ENCODE data around the gene RANBP1. TPM values are rescaled to one million over a fixed set of nuclear protein-coding genes. Genes with fewer than 3 reads are reported as not detected.
A peak's percentile ranks its signal among the peaks of the same experiment; 100 is the strongest.

The RANBP1 gene
- total and polyA plus RNA-seq, 5 donors from 2014 or later = 67.2 to 93.9 (median 87.9) TPM

GRCh38 chr22:20085651-20086050, 30.3 kb upstream of the RANBP1 start:
- Histone ChIP-seq H3K27me3 (ENCODE audit: control insufficient read depth, insufficient read depth, low read length) (no peaks in the 10 kb centered on the region), H3K36me3 (ENCODE audit: control insufficient read depth, insufficient read depth, low read length) (peaks cover 52% of the 10 kb centered on the region), H3K9me3 (ENCODE audit: control insufficient read depth in 2 of 2, low read length in 2 of 2) (no peaks in the 10 kb centered on the region), H3K4me3 (ENCODE audit: low read depth, low read length) (no peak overlapping the region), H3K27ac (ENCODE audit: insufficient read depth, low read length, poor library complexity, severe bottlenecking) (no peak overlapping the region), H3K4me1 (ENCODE audit: control insufficient read depth, insufficient read depth, low read length, poor library complexity, severe bottlenecking) (peaks cover 47% of the 10 kb centered on the region)
- H3K36me3 Mint-ChIP-seq = peaks cover 42% of the 10 kb centered on the region
- no peaks in the 10 kb centered on the region for H3K27me3 Mint-ChIP-seq
- DNase-seq = no peak
- H3K27ac Mint-ChIP-seq = no peak overlapping the region
- peak overlapping the region in 1 of 4 donors; percentile 58 for H3K4me3 Mint-ChIP-seq
- peaks cover 0 to 1% (median 0%) of the 10 kb centered on the region in 7 donors for H3K9me3 Mint-ChIP-seq
- ATAC-seq (ENCODE audit: low read depth in 2 of 2) = no peak
- H3K4me1 Mint-ChIP-seq = peaks cover 8 to 77% (median 49%) of the 10 kb centered on the region in 4 donors

DNA sequence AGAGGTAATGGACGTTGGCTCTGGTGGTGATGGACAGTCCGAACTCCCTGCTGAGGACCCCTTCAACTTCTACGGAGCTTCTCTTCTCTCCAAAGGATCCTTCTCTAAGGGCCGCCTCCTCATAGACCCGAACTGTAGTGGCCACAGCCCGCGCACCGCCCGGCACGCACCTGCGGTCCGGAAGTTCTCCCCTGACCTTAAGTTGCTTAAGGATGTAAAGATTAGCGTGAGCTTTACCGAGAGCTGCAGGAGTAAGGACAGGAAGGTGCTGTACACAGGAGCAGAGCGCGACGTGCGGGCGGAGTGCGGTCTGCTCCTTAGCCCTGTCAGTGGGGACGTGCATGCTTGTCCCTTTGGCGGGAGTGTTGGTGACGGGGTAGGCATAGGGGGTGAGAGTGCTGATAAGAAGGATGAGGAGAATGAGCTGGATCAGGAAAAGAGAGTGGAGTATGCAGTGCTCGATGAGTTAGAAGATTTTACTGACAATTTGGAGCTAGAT, 29.8 kb upstream of the RANBP1 start:
- Mint-ChIP-seq H3K36me3 (peaks cover 47% of the 10 kb centered on the region), H3K27ac (peak overlapping the region in 2 of 3 donors; percentile 16 to 42), H3K4me1 (peaks cover 13 to 77% (median 52%) of the 10 kb centered on the region in 4 donors), H3K27me3 (no peaks in the 10 kb centered on the region), H3K9me3 (peaks cover 0 to 1% (median 0%) of the 10 kb centered on the region in 7 donors), H3K4me3 (peak overlapping the region in 2 of 4 donors; percentile 43 to 58)
- Histone ChIP-seq H3K36me3 (ENCODE audit: control insufficient read depth, insufficient read depth, low read length) (peaks cover 55% of the 10 kb centered on the region), H3K9me3 (ENCODE audit: control insufficient read depth in 2 of 2, low read length in 2 of 2) (no peaks in the 10 kb centered on the region), H3K27me3 (ENCODE audit: control insufficient read depth, insufficient read depth, low read length) (no peaks in the 10 kb centered on the region), H3K4me3 (ENCODE audit: low read depth, low read length) (no peak overlapping the region), H3K27ac (ENCODE audit: insufficient read depth, low read length, poor library complexity, severe bottlenecking) (no peak overlapping the region), H3K4me1 (ENCODE audit: control insufficient read depth, insufficient read depth, low read length, poor library complexity, severe bottlenecking) (peaks cover 47% of the 10 kb centered on the region)
- DNase-seq (no peak), ATAC-seq (ENCODE audit: low read depth in 2 of 2) (no peak)

DNA sequence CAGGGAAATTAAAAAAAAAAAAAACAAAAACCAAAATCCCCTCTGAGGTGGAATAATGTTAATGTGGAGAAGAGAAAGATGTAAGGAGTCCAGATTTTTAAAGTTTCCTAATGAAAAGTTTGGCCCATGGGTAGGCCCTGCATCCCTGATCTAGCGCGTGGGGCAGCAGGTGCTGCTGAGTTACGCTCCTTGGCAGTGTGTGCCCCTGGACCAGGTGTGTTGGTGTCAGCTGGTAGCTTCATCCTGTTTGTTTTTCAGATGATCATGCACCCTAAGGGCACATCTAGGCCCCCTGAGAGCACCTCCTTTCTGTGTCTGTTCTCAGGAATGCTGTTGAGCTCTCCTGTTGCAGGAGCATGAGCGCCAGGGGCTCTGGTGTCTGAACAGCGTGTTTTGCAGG, 29.1 kb upstream of the RANBP1 start:
- Mint-ChIP-seq H3K27ac (peak overlapping the region in 1 of 3 donors; percentile 42), H3K4me1 (peaks cover 19 to 77% (median 53%) of the 10 kb centered on the region in 4 donors), H3K27me3 (no peaks in the 10 kb centered on the region), H3K36me3 (peaks cover 53% of the 10 kb centered on the region), H3K4me3 (peak overlapping the region in 2 of 4 donors; percentile 43 to 47), H3K9me3 (peaks cover 0 to 1% (median 0%) of the 10 kb centered on the region in 7 donors)
- H3K4me1 ChIP-seq (ENCODE audit: control insufficient read depth, insufficient read depth, low read length, poor library complexity, severe bottlenecking) = peaks cover 47% of the 10 kb centered on the region
- ATAC-seq (ENCODE audit: low read depth in 2 of 2) (no peak), DNase-seq (no peak)
- peaks cover 62% of the 10 kb centered on the region for H3K36me3 ChIP-seq (ENCODE audit: control insufficient read depth, insufficient read depth, low read length)
- H3K4me3 ChIP-seq (ENCODE audit: low read depth, low read length) = no peak overlapping the region
- no peak overlapping the region for H3K27ac ChIP-seq (ENCODE audit: insufficient read depth, low read length, poor library complexity, severe bottlenecking)
- H3K9me3 ChIP-seq (ENCODE audit: control insufficient read depth in 2 of 2, low read length in 2 of 2) = no peaks in the 10 kb centered on the region
- no peaks in the 10 kb centered on the region for H3K27me3 ChIP-seq (ENCODE audit: control insufficient read depth, insufficient read depth, low read length)

DNA sequence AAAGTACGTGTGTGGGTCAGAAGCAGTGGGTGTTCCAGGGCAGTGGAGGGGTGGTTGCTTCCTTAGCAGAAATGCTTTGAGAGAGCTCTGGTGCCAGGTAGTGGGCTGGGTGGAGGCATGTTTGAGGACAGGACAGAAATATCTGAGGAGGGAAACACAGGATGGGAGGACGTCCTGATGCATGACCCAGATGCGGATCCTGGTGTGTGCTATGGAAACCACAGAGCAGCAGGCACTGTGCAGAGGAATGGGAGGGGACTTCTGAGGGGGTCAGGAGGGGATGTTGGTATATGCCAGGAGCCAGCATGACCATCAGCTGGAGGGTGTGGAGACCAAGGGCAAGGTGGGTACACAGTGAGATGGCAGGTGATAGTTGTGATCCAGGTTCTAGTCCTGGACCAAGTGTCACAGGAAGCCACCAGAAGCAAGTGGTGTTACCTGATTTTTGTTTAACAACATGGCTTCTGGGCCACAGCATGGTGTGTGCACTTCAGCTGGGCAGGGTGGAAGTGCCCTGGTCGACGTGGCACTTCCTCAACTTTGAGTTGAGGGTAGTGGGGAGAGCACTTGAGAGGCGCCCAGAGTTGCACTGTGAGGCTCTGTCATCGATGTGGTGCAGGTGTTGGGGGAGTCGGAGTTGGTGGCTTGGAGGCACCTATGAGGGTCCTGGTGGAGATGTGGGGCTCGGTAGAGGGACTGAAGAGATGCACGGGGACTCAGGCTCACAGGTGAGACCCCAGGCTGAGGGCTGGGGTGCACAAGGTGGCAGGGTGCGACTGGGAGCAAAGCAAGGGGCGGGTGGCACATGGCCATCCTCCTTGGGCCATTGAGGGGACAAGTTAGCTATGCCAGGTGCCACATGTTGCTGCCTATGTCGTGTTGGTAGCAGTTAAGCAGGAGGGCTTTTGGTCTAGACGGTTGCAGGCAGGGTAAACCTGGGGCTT, 28.3 kb upstream of the RANBP1 start:
- Histone ChIP-seq H3K9me3 (ENCODE audit: control insufficient read depth in 2 of 2, low read length in 2 of 2) (no peaks in the 10 kb centered on the region), H3K4me1 (ENCODE audit: control insufficient read depth, insufficient read depth, low read length, poor library complexity, severe bottlenecking) (peaks cover 51% of the 10 kb centered on the region), H3K27me3 (ENCODE audit: control insufficient read depth, insufficient read depth, low read length) (no peaks in the 10 kb centered on the region), H3K36me3 (ENCODE audit: control insufficient read depth, insufficient read depth, low read length) (peaks cover 69% of the 10 kb centered on the region), H3K4me3 (ENCODE audit: low read depth, low read length) (no peak overlapping the region), H3K27ac (ENCODE audit: insufficient read depth, low read length, poor library complexity, severe bottlenecking) (no peak overlapping the region)
- H3K4me1 Mint-ChIP-seq = peaks cover 22 to 78% (median 56%) of the 10 kb centered on the region in 4 donors
- peaks cover 57% of the 10 kb centered on the region for H3K36me3 Mint-ChIP-seq
- H3K4me3 Mint-ChIP-seq = peak overlapping the region in 1 of 4 donors; percentile 38
- H3K9me3 Mint-ChIP-seq = peaks cover 0 to 1% (median 0%) of the 10 kb centered on the region in 7 donors
- peak overlapping the region in 1 of 3 donors; percentile 42 for H3K27ac Mint-ChIP-seq
- no peaks in the 10 kb centered on the region for H3K27me3 Mint-ChIP-seq
- ATAC-seq (ENCODE audit: low read depth in 2 of 2) (no peak), DNase-seq (no peak)

DNA sequence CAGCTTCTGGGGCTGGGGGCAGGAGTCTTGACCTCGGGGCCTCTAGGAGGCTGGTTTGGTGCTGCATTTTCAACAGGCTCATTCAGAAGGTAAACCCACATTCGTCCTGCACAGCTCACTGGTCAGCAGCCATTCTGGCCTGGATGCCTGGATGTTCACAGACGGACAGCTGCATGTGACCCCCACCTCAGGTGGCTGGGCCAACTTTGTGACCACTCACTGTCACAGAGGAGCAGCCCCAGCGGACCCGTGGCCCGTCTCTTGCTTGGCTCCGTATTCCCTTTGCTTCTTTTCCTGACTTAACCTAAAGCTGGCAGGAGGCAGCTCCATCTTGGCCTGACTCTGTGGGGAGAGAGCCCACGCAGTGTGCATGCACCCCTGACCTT, 27.6 kb upstream of the RANBP1 start:
- Mint-ChIP-seq H3K4me3 (peak overlapping the region in 1 of 4 donors; percentile 38), H3K27me3 (no peaks in the 10 kb centered on the region), H3K4me1 (peaks cover 27 to 78% (median 53%) of the 10 kb centered on the region in 4 donors), H3K9me3 (peaks cover 0 to 1% (median 0%) of the 10 kb centered on the region in 7 donors), H3K27ac (no peak overlapping the region), H3K36me3 (peaks cover 57% of the 10 kb centered on the region)
- Histone ChIP-seq H3K27ac (ENCODE audit: insufficient read depth, low read length, poor library complexity, severe bottlenecking) (no peak overlapping the region), H3K4me1 (ENCODE audit: control insufficient read depth, insufficient read depth, low read length, poor library complexity, severe bottlenecking) (peaks cover 51% of the 10 kb centered on the region), H3K9me3 (ENCODE audit: control insufficient read depth in 2 of 2, low read length in 2 of 2) (no peaks in the 10 kb centered on the region), H3K4me3 (ENCODE audit: low read depth, low read length) (no peak overlapping the region), H3K27me3 (ENCODE audit: control insufficient read depth, insufficient read depth, low read length) (no peaks in the 10 kb centered on the region), H3K36me3 (ENCODE audit: control insufficient read depth, insufficient read depth, low read length) (peaks cover 70% of the 10 kb centered on the region)
- ATAC-seq (ENCODE audit: low read depth in 2 of 2) (no peak), DNase-seq (no peak)

DNA sequence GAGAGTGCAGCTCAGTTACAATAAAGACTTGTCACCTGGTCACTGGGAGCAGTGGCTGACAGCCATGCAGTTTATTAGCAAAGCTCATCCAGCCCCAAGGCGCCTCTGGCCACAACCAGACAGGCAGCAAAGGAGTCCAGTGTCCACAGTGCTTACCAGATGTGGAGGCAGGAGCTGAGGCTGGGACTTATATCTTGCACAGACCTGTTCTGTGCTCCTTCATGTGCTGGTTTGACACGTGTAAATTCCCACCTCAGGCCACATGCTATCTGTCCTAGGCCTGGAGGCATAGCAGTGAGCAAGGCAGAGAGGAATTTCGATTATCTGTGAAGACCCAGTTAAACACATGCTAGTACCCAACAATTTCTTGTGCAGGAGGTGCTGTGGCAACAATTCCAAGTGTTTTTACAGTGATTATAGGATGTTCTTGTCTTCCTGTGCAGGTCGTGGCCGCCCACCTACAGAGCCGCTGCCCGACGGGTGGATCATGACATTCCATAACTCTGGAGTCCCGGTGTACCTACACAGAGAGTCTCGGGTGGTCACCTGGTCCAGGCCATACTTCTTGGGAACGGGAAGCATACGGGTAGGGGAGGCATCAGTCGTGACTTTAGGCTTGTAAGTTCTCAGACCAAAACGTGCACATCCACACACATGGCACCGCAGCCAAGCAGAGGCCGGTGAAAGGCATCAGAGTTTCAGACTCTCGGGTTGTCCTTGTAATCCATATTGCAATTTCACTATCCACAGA, 26.5 kb upstream of the RANBP1 start:
- no peak overlapping the region for H3K4me3 Mint-ChIP-seq

DNA sequence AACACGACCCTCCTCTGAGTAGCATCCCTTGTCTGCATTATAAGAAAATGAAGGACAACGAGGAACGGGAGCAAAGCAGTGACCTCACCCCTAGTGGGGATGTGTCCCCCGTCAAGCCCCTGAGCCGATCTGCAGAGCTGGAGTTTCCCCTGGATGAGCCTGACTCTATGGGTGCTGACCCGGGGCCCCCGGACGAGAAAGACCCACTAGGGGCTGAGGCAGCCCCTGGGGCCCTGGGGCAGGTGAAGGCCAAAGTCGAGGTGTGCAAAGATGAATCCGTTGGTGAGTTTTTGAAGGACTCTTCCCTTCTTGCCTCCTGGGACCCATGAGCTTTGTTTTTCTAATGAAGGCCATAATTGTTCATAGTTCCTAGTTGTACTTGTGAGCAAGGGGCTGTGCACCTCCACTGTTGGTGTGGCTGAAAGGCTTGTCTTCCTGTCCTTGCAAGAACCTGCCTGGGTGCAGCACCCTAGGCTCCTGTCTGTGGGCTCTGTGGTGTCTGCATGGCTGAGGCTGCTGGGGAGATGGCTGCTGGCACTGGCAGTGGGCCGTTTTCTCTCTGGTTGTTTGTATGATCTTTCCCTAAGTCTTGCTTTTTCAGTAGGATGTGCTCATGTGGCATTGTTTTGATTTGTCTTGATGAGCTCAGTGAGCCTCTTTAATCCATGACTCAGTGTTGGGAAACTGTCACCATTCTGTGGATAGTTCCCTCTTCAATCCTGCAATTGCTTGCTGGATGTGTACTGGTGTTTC, 25.8 kb upstream of the RANBP1 start:
- H3K36me3 ChIP-seq (ENCODE audit: control insufficient read depth, insufficient read depth, low read length) = peaks cover 86% of the 10 kb centered on the region
- H3K27ac ChIP-seq (ENCODE audit: insufficient read depth, low read length, poor library complexity, severe bottlenecking) = peak overlapping the region; percentile 69
- Mint-ChIP-seq H3K27ac (peak overlapping the region; percentile 95 to 96 (median 95)), H3K4me1 (peaks cover 19 to 75% (median 45%) of the 10 kb centered on the region in 4 donors), H3K36me3 (peaks cover 65% of the 10 kb centered on the region), H3K9me3 (peaks cover 0 to 1% (median 0%) of the 10 kb centered on the region in 7 donors), H3K27me3 (no peaks in the 10 kb centered on the region), H3K4me3 (peak overlapping the region; percentile 53 to 87 (median 82))
- peak overlapping the region; percentile 26 for H3K4me3 ChIP-seq (ENCODE audit: low read depth, low read length)
- H3K9me3 ChIP-seq (ENCODE audit: control insufficient read depth in 2 of 2, low read length in 2 of 2) = no peaks in the 10 kb centered on the region
- ATAC-seq (ENCODE audit: low read depth in 2 of 2) (no peak), DNase-seq (peak in 1 of 3 donors; percentile 49)
- peaks cover 54% of the 10 kb centered on the region for H3K4me1 ChIP-seq (ENCODE audit: control insufficient read depth, insufficient read depth, low read length, poor library complexity, severe bottlenecking)
- no peaks in the 10 kb centered on the region for H3K27me3 ChIP-seq (ENCODE audit: control insufficient read depth, insufficient read depth, low read length)

More for the DNA sequence above, 26.5 kb upstream of the RANBP1 start:
- peaks cover 19 to 78% (median 47%) of the 10 kb centered on the region in 4 donors for H3K4me1 Mint-ChIP-seq
- no peak for ATAC-seq (ENCODE audit: low read depth in 2 of 2)
- peak overlapping the region in 2 of 3 donors; percentile 15 to 96 for H3K27ac Mint-ChIP-seq
- Histone ChIP-seq H3K36me3 (ENCODE audit: control insufficient read depth, insufficient read depth, low read length) (peaks cover 79% of the 10 kb centered on the region), H3K9me3 (ENCODE audit: control insufficient read depth in 2 of 2, low read length in 2 of 2) (no peaks in the 10 kb centered on the region), H3K4me3 (ENCODE audit: low read depth, low read length) (no peak overlapping the region), H3K4me1 (ENCODE audit: control insufficient read depth, insufficient read depth, low read length, poor library complexity, severe bottlenecking) (peaks cover 56% of the 10 kb centered on the region), H3K27me3 (ENCODE audit: control insufficient read depth, insufficient read depth, low read length) (no peaks in the 10 kb centered on the region), H3K27ac (ENCODE audit: insufficient read depth, low read length, poor library complexity, severe bottlenecking) (no peak overlapping the region)
- peaks cover 0 to 1% (median 0%) of the 10 kb centered on the region in 7 donors for H3K9me3 Mint-ChIP-seq
- no peak for DNase-seq
- H3K36me3 Mint-ChIP-seq = peaks cover 65% of the 10 kb centered on the region
- no peaks in the 10 kb centered on the region for H3K27me3 Mint-ChIP-seq

Measured in CD4-positive, CD25-positive, alpha-beta regulatory T cell (primary cell).